RWPE2 (cell line): ENCODE measurements around the gene FBLIM1.
A peak's percentile ranks its signal among the peaks of the same experiment; 100 is the strongest.

Source experiments
- ATAC-seq: fragments of 200-7000 bp; cut with Tn5 transposase; 3 replicates; pipeline ENCODE4 v1.9.1; 2021; ENCODE audit warnings: low read depth
- DNase-seq: peaks from one replicate; pipeline ENCODE4 v3.0.0-alpha.2; 2020; ENCODE audit warnings: low spot score
- H3K27ac ChIP-seq: fragments of 450-650 bp; 2 replicates; pipeline ENCODE4 v1.5.1; 2017; ENCODE audit warnings: mild to moderate bottlenecking; ENCODE audit not compliant: poor library complexity, severe bottlenecking
- H3K27me3 ChIP-seq: fragments of 250-450 bp; sonication (Bioruptor Pico); 2 replicates; pipeline ENCODE4 v1.5.1; 2021; ENCODE audit warnings: mild to moderate bottlenecking, moderate library complexity; ENCODE audit not compliant: insufficient read depth, poor library complexity, severe bottlenecking
- H3K36me3 ChIP-seq: fragments of 250-450 bp; sonication (Bioruptor Pico); 2 replicates; pipeline ENCODE4 v1.5.1; 2020; ENCODE audit warnings: low read depth, mild to moderate bottlenecking, moderate library complexity
- H3K4me1 ChIP-seq: fragments of 250-450 bp; sonication (Bioruptor Pico); 2 replicates; pipeline ENCODE4 v1.5.1; 2021; ENCODE audit warnings: mild to moderate bottlenecking, moderate library complexity; ENCODE audit not compliant: insufficient read depth, poor library complexity, severe bottlenecking
- H3K4me3 ChIP-seq: fragments of 250-450 bp; sonication (Bioruptor Pico); 2 replicates; pipeline ENCODE4 v1.5.1; 2021; ENCODE audit warnings: mild to moderate bottlenecking, moderate library complexity; ENCODE audit not compliant: severe bottlenecking
- H3K9me3 ChIP-seq: fragments of 250-450 bp; sonication (Bioruptor Pico); 2 replicates; pipeline ENCODE4 v1.5.1; 2021; ENCODE audit warnings: mild to moderate bottlenecking, moderate library complexity; ENCODE audit not compliant: severe bottlenecking
- CTCF ChIP-seq: fragments of 450-650 bp; IDR thresholded peaks from one replicate; pipeline ENCODE4 v1.5.1; 2017; ENCODE audit warnings: mild to moderate bottlenecking, moderate library complexity; ENCODE audit not compliant: poor library complexity, severe bottlenecking

The FBLIM1 gene

GRCh38 chr1:15722836-15723532 lies 35.6 kb upstream of the FBLIM1 start:
- ATAC-seq, result no peak
- no peak overlapping the region for H3K4me3 ChIP-seq
- H3K36me3 ChIP-seq, result peaks cover 19% of the 10 kb centered on the region; the same call in 1 of the 2 replicates
- no peak overlapping the region for H3K27ac ChIP-seq
- TF ChIP-seq CTCF, result no peak
- no peak for DNase-seq
- no peaks in the 10 kb centered on the region for H3K9me3 ChIP-seq
- H3K4me1 ChIP-seq, result no peaks in the 10 kb centered on the region
- no peaks in the 10 kb centered on the region for H3K27me3 ChIP-seq

GRCh38 chr1:15723631-15724246 lies 34.9 kb upstream of the FBLIM1 start:
- Histone ChIP-seq H3K36me3 (peaks cover 19% of the 10 kb centered on the region; the same call in 1 of the 2 replicates), H3K27me3 (no peaks in the 10 kb centered on the region), H3K27ac (no peak overlapping the region), H3K4me3 (no peak overlapping the region), H3K4me1 (no peaks in the 10 kb centered on the region), H3K9me3 (no peaks in the 10 kb centered on the region)
- DNase-seq (no peak), ATAC-seq (no peak)
- TF ChIP-seq CTCF, result no peak

GRCh38 chr1:15724949-15725880 lies 33.4 kb upstream of the FBLIM1 start:
- Histone ChIP-seq H3K36me3 (peaks cover 27% of the 10 kb centered on the region), H3K4me1 (no peaks in the 10 kb centered on the region), H3K4me3 (no peak overlapping the region), H3K27ac (no peak overlapping the region), H3K9me3 (no peaks in the 10 kb centered on the region), H3K27me3 (no peaks in the 10 kb centered on the region)
- DNase-seq, result peak; percentile 63
- no peak for TF ChIP-seq CTCF
- no peak for ATAC-seq

GRCh38 chr1:15726508-15726907 lies 32.1 kb upstream of the FBLIM1 start:
- Histone ChIP-seq H3K4me1 (no peaks in the 10 kb centered on the region), H3K36me3 (peaks cover 33% of the 10 kb centered on the region), H3K27ac (no peak overlapping the region), H3K27me3 (no peaks in the 10 kb centered on the region), H3K4me3 (no peak overlapping the region), H3K9me3 (no peaks in the 10 kb centered on the region)
- ATAC-seq (no peak), DNase-seq (peak; percentile 54)
- no peak for TF ChIP-seq CTCF
